AG09309 (cell line): ENCODE data around the gene TESPA1.

Experiments
- DNase-seq: peaks from one replicate; pipeline ENCODE4 v3.0.0-alpha.2; 2010; ENCODE audit warnings: low read depth
- H3K4me3 ChIP-seq: 2 replicates; pipeline ENCODE4 v1.5.1; 2011; ENCODE audit warnings: mild to moderate bottlenecking, low read depth, low read length, moderate library complexity; ENCODE audit not compliant: control insufficient read depth
- TF ChIP-seq, protein P1 (sequence below): IDR thresholded peaks from 2 replicates; pipeline ENCODE4 v1.5.1; 2011; ENCODE audit warnings: mild to moderate bottlenecking, low read depth, low read length, inconsistent platforms; ENCODE audit not compliant: insufficient read depth, control insufficient read depth; ENCODE audit errors: missing control alignments

Gene TESPA1

DNA sequence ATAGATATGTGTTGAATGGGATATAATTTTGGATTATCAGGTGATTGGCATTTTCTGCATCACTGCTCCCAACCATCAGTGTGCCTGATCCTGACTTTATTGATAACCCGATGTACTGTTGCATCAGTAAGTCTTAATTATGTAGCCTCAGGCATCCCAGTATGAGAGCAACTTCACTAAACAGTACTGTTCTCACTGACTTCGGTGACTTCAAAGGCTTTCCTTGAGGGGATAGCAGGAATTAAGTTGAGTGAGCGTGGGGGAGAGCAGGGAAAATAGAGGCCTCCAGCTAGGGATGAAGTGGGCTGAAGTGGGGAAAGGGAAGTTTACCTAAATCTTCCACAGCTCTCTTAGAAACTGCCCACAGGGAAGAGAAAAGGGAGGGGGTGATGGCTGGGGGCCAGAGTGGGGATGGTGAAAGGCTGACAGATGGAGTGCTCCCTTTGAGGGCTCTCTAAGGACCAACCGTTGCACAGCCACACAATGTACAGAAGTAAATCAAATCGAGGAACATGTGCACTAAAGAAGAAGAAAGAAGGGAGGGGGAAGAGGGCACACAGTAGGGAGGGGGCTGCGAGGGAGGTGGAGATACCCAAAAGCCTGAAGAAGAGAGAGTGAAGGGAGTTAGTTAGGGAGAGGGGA lies 24.5 kb upstream of the TESPA1 start:
- TF ChIP-seq, protein P1, sequence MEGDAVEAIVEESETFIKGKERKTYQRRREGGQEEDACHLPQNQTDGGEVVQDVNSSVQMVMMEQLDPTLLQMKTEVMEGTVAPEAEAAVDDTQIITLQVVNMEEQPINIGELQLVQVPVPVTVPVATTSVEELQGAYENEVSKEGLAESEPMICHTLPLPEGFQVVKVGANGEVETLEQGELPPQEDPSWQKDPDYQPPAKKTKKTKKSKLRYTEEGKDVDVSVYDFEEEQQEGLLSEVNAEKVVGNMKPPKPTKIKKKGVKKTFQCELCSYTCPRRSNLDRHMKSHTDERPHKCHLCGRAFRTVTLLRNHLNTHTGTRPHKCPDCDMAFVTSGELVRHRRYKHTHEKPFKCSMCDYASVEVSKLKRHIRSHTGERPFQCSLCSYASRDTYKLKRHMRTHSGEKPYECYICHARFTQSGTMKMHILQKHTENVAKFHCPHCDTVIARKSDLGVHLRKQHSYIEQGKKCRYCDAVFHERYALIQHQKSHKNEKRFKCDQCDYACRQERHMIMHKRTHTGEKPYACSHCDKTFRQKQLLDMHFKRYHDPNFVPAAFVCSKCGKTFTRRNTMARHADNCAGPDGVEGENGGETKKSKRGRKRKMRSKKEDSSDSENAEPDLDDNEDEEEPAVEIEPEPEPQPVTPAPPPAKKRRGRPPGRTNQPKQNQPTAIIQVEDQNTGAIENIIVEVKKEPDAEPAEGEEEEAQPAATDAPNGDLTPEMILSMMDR: no peak
- no peak for DNase-seq
- H3K4me3 ChIP-seq: no peak overlapping the region

DNA sequence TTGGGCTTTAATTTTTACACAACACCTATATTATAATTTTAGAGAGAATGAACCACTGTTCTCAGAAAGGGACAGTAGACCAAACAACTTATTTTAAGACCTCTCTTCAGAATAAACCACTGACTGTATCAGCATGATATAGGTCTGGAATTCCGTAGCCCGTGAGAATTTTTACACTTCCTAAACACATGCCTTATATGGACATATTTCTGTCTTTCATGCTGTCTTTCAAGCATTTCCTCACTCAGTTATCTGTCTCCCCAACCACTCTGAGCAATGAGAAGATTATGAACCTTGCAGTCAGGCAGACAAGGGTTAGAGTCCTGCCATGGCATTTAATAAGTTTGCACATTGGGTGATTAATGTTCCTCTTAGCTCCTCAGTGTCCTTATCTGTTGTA lies 17.8 kb upstream of the TESPA1 start:
- no peak for DNase-seq
- TF ChIP-seq, protein P1: no peak
- H3K4me3 ChIP-seq: no peak overlapping the region

GRCh38 chr12:55001198-55001868 lies 16.8 kb upstream of the TESPA1 start:
- no peak for DNase-seq
- no peak overlapping the region for H3K4me3 ChIP-seq
- TF ChIP-seq, protein P1: no peak

DNA sequence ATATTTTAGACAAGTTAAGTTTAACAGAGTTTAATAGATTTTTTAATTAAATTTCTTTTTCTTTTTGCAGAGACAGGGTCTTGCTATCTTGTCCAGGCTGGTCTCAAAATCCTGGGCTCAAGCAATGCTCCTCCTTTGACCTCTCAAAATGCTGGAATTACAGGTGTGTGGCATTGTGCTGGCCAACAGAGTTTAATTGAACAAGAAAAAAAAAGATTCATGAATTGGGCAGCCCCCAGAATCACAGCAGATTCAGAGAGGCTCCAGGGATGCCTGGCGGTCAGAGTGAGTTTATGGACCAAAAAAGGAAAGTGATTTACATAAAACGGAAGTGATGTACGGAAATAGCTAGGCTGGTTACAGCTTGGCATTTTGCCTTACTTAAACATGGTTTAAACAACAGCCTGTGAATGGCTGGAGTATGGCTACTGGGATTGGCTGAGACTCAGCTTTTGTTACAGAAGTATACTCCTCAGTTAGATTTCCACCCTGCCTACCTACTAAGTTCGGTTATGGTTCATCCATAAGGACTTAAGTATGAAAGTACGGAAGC lies 14.5 kb upstream of the TESPA1 start:
- DNase-seq: no peak
- TF ChIP-seq, protein P1: no peak
- H3K4me3 ChIP-seq: no peak overlapping the region

GRCh38 chr12:54997929-54998522 lies 13.5 kb upstream of the TESPA1 start:
- DNase-seq: no peak
- TF ChIP-seq, protein P1: no peak
- H3K4me3 ChIP-seq: no peak overlapping the region

DNA sequence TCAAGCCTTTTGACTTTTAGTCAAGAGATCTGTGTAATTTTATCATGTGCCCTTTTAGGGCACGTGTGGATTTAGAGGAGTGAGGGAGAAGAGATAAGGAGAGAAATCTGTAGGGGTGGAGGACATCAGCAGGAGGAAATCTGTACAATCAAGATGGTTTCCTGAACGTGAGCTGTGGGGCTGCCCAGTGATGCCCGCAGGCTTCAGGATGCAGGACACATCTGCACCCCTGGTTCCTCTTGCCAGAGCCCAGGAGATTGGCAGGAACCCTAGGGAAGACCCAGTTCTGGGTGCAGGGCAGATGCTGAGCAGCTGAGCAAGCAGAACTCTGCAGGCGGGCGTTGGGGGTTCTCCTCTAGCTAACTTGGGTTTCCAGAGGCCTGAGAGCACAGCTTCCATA lies 11.6 kb upstream of the TESPA1 start:
- no peak for DNase-seq
- TF ChIP-seq, protein P1: no peak
- no peak overlapping the region for H3K4me3 ChIP-seq
